Right lung (tissue), 5 donors: Measurements from ENCODE around the gene ZBTB9. TPM values are rescaled to one million over a fixed set of nuclear protein-coding genes. Genes with fewer than 3 reads are reported as not detected.

ENCODE experiments used
- polyA plus RNA-seq, 5 donors: library from polyadenylated mRNA; unstranded; fragments of 120-200 nt; gene quantifications; one replicate each; pipeline versions ENCODE4 v1.2.1 to v1.2.3, GENCODE V29; 2013; ENCODE audit warnings: inconsistent platforms in 1 of 5, low replicate concordance in 1 of 5; ENCODE audit not compliant: insufficient read length in 5 of 5, insufficient read depth in 1 of 5

The ZBTB9 gene
- polyA plus RNA-seq, 5 donors: 10.1 to 13.2 (median 10.6) TPM

Other genes with a start within 250 kb of the ZBTB9 start
- gene HSD17B8, start 249.9 kb upstream of the ZBTB9 start, polyA plus RNA-seq: 10 to 100 TPM; 20.8 to 26.5 (median 21.7) TPM
- 10 to 100 TPM; 46.9 to 70.0 (median 54.0) TPM for gene RING1, start 246.1 kb upstream of the ZBTB9 start, polyA plus RNA-seq
- 10 to 100 TPM; 74.4 to 88.8 (median 81.1) TPM for gene VPS52, start 182.7 kb upstream of the ZBTB9 start, polyA plus RNA-seq
- 1,000 to 10,000 TPM; 3,696 to 4,775 (median 3,821) TPM for gene RPS18, start 182.5 kb upstream of the ZBTB9 start, polyA plus RNA-seq
- gene B3GALT4, start 177.5 kb upstream of the ZBTB9 start, polyA plus RNA-seq: 1 to 10 TPM; 3.3 to 4.8 (median 3.8) TPM
- 10 to 100 TPM; 50.7 to 80.1 (median 56.4) TPM for gene WDR46, start 165.3 kb upstream of the ZBTB9 start, polyA plus RNA-seq
- gene PFDN6, start 165.0 kb upstream of the ZBTB9 start, polyA plus RNA-seq: 10 to 100 TPM; 47.1 to 61.3 (median 50.3) TPM
- 100 to 1,000 TPM; 123 to 169 (median 149) TPM for gene RGL2, start 155.6 kb upstream of the ZBTB9 start, polyA plus RNA-seq
- gene TAPBP, start 140.5 kb upstream of the ZBTB9 start, polyA plus RNA-seq: 10 to 100 TPM; 34.2 to 59.4 (median 43.6) TPM
- gene ZBTB22, start 136.8 kb upstream of the ZBTB9 start, polyA plus RNA-seq: 10 to 100 TPM; 22.3 to 28.0 (median 24.5) TPM
- 10 to 100 TPM; 45.1 to 57.5 (median 50.3) TPM for gene DAXX, start 131.6 kb upstream of the ZBTB9 start, polyA plus RNA-seq
- gene KIFC1, start 62.8 kb upstream of the ZBTB9 start, polyA plus RNA-seq: 10 to 100 TPM; 28.6 to 72.8 (median 47.1) TPM
- 10 to 100 TPM; 53.1 to 88.9 (median 82.8) TPM for gene PHF1, start 43.6 kb upstream of the ZBTB9 start, polyA plus RNA-seq
- gene CUTA, start 36.5 kb upstream of the ZBTB9 start, polyA plus RNA-seq: 100 to 1,000 TPM; 153 to 208 (median 171) TPM
- gene SYNGAP1, start 34.5 kb upstream of the ZBTB9 start, polyA plus RNA-seq: 10 to 100 TPM; 35.2 to 47.4 (median 44.8) TPM
- 10 to 100 TPM; 13.6 to 20.3 (median 16.8) TPM for gene BAK1, start 125.7 kb downstream of the ZBTB9 start, polyA plus RNA-seq
- 10 to 100 TPM; 56.2 to 87.2 (median 77.9) TPM for gene ITPR3, start 166.7 kb downstream of the ZBTB9 start, polyA plus RNA-seq